HUES48 (cell line): ENCODE data around the gene RADIL.

Source experiments
- H3K27ac ChIP-seq: one replicate; pipeline ENCODE4 v1.7.0; 2013; ENCODE audit warnings: low read depth, low read length, inconsistent platforms
- H3K27me3 ChIP-seq: 2 replicates; pipeline ENCODE4 v1.6.1; 2013; ENCODE audit warnings: mild to moderate bottlenecking, low read length; ENCODE audit not compliant: control insufficient read depth, insufficient read depth
- H3K36me3 ChIP-seq: 2 replicates; pipeline ENCODE4 v1.6.1; 2013; ENCODE audit warnings: low read length; ENCODE audit not compliant: control insufficient read depth, insufficient read depth
- H3K4me1 ChIP-seq: 2 replicates; pipeline ENCODE4 v1.6.1; 2013; ENCODE audit warnings: mild to moderate bottlenecking, low read length; ENCODE audit not compliant: control insufficient read depth, insufficient read depth
- H3K4me3 ChIP-seq: 2 replicates; pipeline ENCODE4 v1.5.1; 2013; ENCODE audit warnings: mild to moderate bottlenecking, low read depth, low read length
- H3K9ac ChIP-seq: 2 replicates; pipeline ENCODE4 v1.6.1; 2013; ENCODE audit warnings: mild to moderate bottlenecking, low read depth, low read length, moderate library complexity
- H3K9me3 ChIP-seq: 2 replicates; pipeline ENCODE4 v1.6.1; 2013; ENCODE audit warnings: low read length; ENCODE audit not compliant: control insufficient read depth, insufficient read depth

Gene RADIL

DNA sequence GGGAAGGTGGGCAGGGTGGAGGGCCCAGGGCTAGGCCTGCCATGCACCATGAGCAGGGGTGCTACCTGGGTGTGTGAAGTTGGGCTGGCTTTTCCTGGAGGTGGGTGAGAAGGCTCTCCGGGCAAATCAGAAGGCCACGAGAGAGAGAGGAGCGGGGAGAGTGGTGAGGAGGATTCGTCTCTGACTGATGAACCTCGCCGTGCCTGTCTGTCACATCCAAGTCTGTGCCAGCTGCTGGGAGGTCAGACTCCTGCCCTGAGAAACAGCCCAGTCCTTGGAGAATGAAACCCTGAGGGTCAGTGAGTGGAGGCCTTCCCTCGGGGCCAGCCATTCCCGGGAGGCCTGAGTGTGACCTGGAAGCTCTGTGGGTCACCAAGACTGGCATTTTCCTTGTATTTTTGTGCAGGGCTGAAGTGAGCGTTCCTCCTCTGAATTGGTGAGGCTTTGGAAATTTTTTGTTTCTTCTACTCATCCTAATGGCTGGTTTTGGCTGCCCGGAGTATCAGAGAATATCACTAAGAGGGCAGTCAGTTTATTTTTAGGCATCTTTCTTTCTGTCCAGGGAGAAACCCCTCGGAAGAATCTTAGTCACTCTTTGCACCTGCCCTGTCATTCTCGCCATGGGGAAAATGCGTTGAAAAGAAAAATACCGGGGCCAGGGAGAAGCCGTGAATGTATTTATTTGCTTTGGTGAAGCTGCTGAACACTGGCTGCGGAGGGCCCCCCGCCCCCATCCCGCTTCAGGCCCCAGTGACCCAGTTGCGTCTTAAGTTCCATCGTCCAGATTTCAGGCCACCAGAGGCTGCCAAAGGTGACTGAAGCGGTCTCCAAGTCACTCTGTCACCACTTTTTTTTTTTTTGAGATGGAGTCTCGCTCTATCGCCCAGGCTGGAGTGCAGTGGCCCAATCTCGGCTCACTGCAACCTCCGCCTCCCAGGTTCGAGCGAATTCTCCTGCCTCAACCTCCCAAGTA, 114.6 kb downstream of the RADIL start:
- Histone ChIP-seq H3K9ac (no peak overlapping the region), H3K27ac (no peak overlapping the region), H3K4me1 (no peaks in the 10 kb centered on the region), H3K9me3 (no peaks in the 10 kb centered on the region), H3K4me3 (no peak overlapping the region), H3K27me3 (no peaks in the 10 kb centered on the region), H3K36me3 (peaks cover under 1% of the 10 kb centered on the region; the same call in 1 of the 2 replicates)

GRCh38 chr7:4766666-4767519, 116.6 kb downstream of the RADIL start:
- Histone ChIP-seq H3K9ac (no peak overlapping the region), H3K9me3 (no peaks in the 10 kb centered on the region), H3K36me3 (peaks cover 14% of the 10 kb centered on the region), H3K4me1 (no peaks in the 10 kb centered on the region), H3K4me3 (no peak overlapping the region), H3K27me3 (no peaks in the 10 kb centered on the region), H3K27ac (no peak overlapping the region)

- Histone ChIP-seq H3K27ac (no peak overlapping the region), H3K27me3 (no peaks in the 10 kb centered on the region), H3K9ac (no peak overlapping the region), H3K36me3 (peaks cover 16% of the 10 kb centered on the region), H3K9me3 (no peaks in the 10 kb centered on the region), H3K4me3 (no peak overlapping the region), H3K4me1 (no peaks in the 10 kb centered on the region)
Observed at GRCh38 chr7:4765776-4766490, 117.6 kb downstream of the RADIL start.

DNA sequence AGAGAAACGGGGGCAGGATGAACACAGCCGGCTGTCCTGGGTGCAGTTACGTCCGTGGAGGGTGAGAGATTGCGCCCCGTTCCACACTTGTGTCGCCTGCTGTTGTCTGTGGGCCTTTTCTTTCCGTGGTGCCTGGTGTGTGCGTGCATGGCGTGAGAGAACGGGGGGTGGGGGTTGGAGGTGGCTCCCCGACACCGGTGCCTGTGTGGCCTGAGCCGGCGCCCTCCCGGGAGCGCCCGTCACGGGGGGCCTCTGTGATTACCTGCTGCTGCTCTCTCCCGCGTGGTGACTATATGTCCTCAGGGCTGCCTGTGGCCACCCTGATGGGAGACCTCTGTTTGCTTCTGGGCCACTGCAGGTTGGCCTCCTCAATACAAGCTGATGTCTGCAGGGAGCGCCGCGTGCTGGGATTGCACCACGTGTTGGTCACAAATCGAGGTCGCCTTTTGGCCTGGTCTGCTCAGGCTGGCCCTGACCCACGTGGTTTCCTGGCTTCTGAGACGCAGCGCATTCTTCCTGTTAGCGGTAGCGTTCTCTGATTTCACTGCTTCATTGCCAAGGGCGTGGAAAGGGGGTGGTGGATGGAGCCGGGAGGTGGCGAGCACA, 119.0 kb downstream of the RADIL start:
- no peak overlapping the region for H3K4me3 ChIP-seq
- no peaks in the 10 kb centered on the region for H3K27me3 ChIP-seq
- no peaks in the 10 kb centered on the region for H3K4me1 ChIP-seq
- H3K36me3 ChIP-seq = peaks cover 24% of the 10 kb centered on the region
- no peak overlapping the region for H3K9ac ChIP-seq
- H3K27ac ChIP-seq = no peak overlapping the region
- H3K9me3 ChIP-seq = no peaks in the 10 kb centered on the region

DNA sequence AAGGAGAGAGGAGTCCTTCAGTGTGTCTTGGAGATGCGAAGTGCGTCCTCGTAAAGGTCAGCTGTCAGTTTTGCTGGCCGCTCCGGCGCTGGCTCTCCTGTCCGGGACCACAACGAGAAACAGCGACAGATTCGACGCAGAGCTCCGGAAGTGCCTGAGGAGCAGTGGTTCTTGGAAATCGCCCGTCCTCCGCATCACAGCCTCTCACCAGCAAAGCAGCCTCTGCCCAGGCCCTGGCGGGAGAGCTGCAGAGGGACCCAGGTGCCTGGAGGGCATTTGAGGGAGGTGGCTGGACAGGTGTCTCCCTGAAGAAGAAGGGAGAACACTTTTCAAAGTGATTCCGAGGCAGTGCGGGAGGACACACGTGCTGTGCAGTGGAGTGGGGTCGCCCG, 119.7 kb downstream of the RADIL start:
- H3K36me3 ChIP-seq = peaks cover 28% of the 10 kb centered on the region
- H3K9me3 ChIP-seq = no peaks in the 10 kb centered on the region

GRCh38 chr7:4763091-4763793, 120.3 kb downstream of the RADIL start:
- H3K4me1 ChIP-seq = no peaks in the 10 kb centered on the region
- no peak overlapping the region for H3K9ac ChIP-seq
- no peaks in the 10 kb centered on the region for H3K27me3 ChIP-seq
- H3K27ac ChIP-seq = no peak overlapping the region
- H3K36me3 ChIP-seq = peaks cover 28% of the 10 kb centered on the region
- H3K4me3 ChIP-seq = no peak overlapping the region
- no peaks in the 10 kb centered on the region for H3K9me3 ChIP-seq

More for the DNA sequence above, 119.7 kb downstream of the RADIL start:
- Histone ChIP-seq H3K27ac (no peak overlapping the region), H3K27me3 (no peaks in the 10 kb centered on the region), H3K9ac (no peak overlapping the region), H3K4me3 (no peak overlapping the region), H3K4me1 (no peaks in the 10 kb centered on the region)

DNA sequence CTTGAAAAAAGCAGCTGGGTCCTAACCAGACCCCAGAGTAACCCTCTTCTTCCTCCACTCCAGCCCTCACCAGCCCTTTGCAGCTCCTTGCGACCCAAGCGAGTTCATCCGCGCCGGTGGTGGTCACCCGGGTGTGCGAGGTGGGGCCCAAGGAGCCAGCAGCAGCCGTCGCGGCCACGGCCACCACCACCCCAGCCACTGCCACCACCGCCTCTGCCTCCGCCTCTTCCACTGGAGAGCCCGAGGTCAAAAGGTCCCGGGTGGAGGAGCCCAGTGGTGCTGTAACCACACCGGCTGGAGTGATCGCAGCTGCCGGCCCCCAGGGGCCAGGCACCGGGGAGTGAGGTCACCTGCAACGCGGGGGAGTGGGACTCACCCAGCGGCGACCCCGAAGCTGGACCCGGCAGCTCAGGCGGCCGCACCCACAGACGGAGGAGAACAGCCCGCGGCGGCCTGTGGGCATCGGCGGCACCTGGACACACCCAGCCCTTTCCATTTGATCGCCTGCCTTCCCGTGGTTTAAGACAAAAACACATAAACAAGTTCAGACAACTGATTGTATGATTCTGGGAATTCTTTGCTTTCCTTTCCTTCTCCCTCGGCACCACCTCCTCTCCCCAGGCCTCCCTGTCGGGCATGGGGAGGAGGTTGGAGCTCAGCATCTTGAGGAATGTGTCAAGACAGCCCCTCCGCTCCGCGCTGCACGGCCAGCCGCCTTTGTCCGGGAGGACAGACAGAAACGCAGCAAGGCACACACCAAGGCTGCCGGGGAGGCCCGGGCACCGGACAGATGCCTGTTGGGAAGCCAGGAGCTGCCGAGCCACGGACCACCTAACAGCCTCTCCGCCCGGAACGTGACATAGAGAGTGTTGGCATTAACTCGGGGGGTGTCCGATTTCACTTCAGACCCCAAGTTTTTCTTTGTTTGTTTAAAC, 121.1 kb downstream of the RADIL start:
- H3K27ac ChIP-seq = no peak overlapping the region
- H3K9me3 ChIP-seq = no peaks in the 10 kb centered on the region
- H3K36me3 ChIP-seq = peaks cover 28% of the 10 kb centered on the region
- no peak overlapping the region for H3K4me3 ChIP-seq
- no peaks in the 10 kb centered on the region for H3K27me3 ChIP-seq
- H3K9ac ChIP-seq = no peak overlapping the region
- H3K4me1 ChIP-seq = no peaks in the 10 kb centered on the region

- Histone ChIP-seq H3K36me3 (peaks cover 32% of the 10 kb centered on the region), H3K27ac (no peak overlapping the region), H3K4me1 (no peaks in the 10 kb centered on the region), H3K27me3 (no peaks in the 10 kb centered on the region), H3K9me3 (no peaks in the 10 kb centered on the region), H3K9ac (no peak overlapping the region), H3K4me3 (no peak overlapping the region)
Observed at GRCh38 chr7:4760952-4761351, 122.6 kb downstream of the RADIL start.

GRCh38 chr7:4759211-4759610, 124.3 kb downstream of the RADIL start:
- Histone ChIP-seq H3K27me3 (no peaks in the 10 kb centered on the region), H3K9ac (no peak overlapping the region), H3K4me3 (no peak overlapping the region), H3K9me3 (no peaks in the 10 kb centered on the region), H3K27ac (no peak overlapping the region), H3K36me3 (peaks cover 44% of the 10 kb centered on the region), H3K4me1 (no peaks in the 10 kb centered on the region)
